DOHH2 (cell line): Measurements from ENCODE around the gene FLRT1.

Experiments used
- H3F3A ChIP-seq: fragments of 200-600 bp; sonication (generic), shearing (Covaris generic); 2 replicates; pipeline ENCODE4 v1.6.0; 2016; ENCODE audit warnings: antibody characterized with exemption, mild to moderate bottlenecking; ENCODE audit not compliant: control insufficient read depth, insufficient read depth
- H3K27ac ChIP-seq: fragments of 200-600 bp; sonication (generic); 2 replicates; pipeline ENCODE4 v1.5.1; 2014; ENCODE audit warnings: low read depth, mild to moderate bottlenecking, low read length, moderate library complexity
- H3K27me3 ChIP-seq: fragments of 200-600 bp; sonication (generic); 2 replicates; pipeline ENCODE4 v1.6.1; 2014; ENCODE audit warnings: mild to moderate bottlenecking, low read length, mixed read lengths; ENCODE audit not compliant: control insufficient read depth
- H3K36me3 ChIP-seq: fragments of 200-600 bp; sonication (generic); 2 replicates; pipeline ENCODE4 v1.6.1; 2014; ENCODE audit warnings: mild to moderate bottlenecking, low read length, moderate library complexity, mixed read lengths; ENCODE audit not compliant: control insufficient read depth
- H3K4me1 ChIP-seq: fragments of 200-600 bp; sonication (generic); 2 replicates; pipeline ENCODE4 v1.6.1; 2014; ENCODE audit warnings: mild to moderate bottlenecking, low read length, mixed read lengths; ENCODE audit not compliant: control insufficient read depth
- H3K4me2 ChIP-seq: fragments of 200-600 bp; sonication (generic); 2 replicates; pipeline ENCODE4 v1.6.0; 2014; ENCODE audit warnings: mild to moderate bottlenecking, low read length, moderate library complexity
- H3K4me3 ChIP-seq: fragments of 200-600 bp; sonication (generic); 2 replicates; pipeline ENCODE4 v1.5.1; 2014; ENCODE audit warnings: mild to moderate bottlenecking, low read length, mixed read lengths
- H3K79me2 ChIP-seq: fragments of 200-600 bp; sonication (generic); 2 replicates; pipeline ENCODE4 v1.6.1; 2014; ENCODE audit warnings: mild to moderate bottlenecking, low read length, mixed read lengths; ENCODE audit not compliant: control insufficient read depth
- H3K9me2 ChIP-seq: fragments of 200-600 bp; sonication (generic); replicated peaks from 2 replicates; pipeline ENCODE4 v1.6.1; 2014; ENCODE audit warnings: mild to moderate bottlenecking, low read length, mixed read lengths; ENCODE audit not compliant: control insufficient read depth
- H3K9me3 ChIP-seq: fragments of 200-600 bp; sonication (generic); 2 replicates; pipeline ENCODE4 v1.6.1; 2014; ENCODE audit warnings: antibody characterized with exemption, low read length, mixed read lengths; ENCODE audit not compliant: control insufficient read depth, insufficient read depth
- H4K20me1 ChIP-seq: fragments of 200-600 bp; sonication (generic); 2 replicates; pipeline ENCODE4 v1.6.0; 2014; ENCODE audit warnings: low read depth, mild to moderate bottlenecking, antibody characterized with exemption, low read length, moderate library complexity; ENCODE audit not compliant: control insufficient read depth, insufficient read depth
- CTCF ChIP-seq: fragments of 200-600 bp; sonication (generic); IDR thresholded peaks from one replicate; pipeline ENCODE4 v1.5.1; 2014; ENCODE audit warnings: antibody characterized with exemption, mild to moderate bottlenecking, low read depth, low read length; ENCODE audit not compliant: poor library complexity, severe bottlenecking
- EZH2phosphoT487 ChIP-seq: fragments of 200-600 bp; sonication (generic); IDR thresholded peaks from 2 replicates; pipeline ENCODE4 v1.6.1; 2017; ENCODE audit warnings: borderline replicate concordance, mild to moderate bottlenecking, antibody characterized with exemption, low read length, moderate library complexity, mixed read lengths

The FLRT1 gene

DNA sequence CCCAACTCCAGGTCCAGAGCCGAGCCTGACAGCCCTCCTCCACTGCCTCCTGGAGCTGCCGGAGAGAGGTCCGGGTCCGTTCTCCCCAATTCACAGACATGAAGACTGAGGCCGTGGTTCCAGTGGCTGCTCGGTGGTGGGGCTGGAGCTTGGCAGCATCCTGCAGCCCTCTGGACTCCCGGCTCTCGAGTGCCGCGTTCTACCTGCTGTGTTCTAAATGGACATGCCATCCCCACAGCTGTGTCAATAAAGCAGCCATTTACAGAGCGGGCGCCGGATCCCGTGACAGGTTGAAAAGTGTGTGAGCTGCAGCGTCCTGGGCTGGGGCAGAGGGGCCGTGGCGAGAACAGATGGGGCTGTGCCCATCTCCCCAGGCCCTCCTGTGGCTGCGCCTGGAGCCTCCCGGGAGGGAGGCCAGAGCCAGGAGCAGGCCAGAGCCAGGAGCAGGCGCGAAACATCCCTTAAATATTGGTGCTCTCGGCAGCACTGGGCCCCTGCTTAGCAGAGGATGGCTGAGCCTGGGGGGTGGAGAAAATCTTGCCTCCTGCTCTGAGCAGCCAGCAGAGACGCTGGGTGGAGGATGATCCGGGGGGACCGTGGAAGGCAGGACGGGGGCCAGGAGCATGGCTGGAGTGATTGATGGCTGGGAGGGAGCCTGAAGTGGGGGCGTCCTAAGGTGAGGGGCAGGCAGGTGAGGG lies 46.2 kb downstream of the FLRT1 start:
- Histone ChIP-seq H3K79me2 (no peaks in the 10 kb centered on the region), H3K4me2 (no peak overlapping the region), H4K20me1 (peaks cover 3% of the 10 kb centered on the region; the same call in 1 of the 2 replicates), H3K4me3 (no peak overlapping the region), H3K4me1 (no peaks in the 10 kb centered on the region), H3K9me2 (no peaks in the 10 kb centered on the region), H3K27ac (no peak overlapping the region), H3K36me3 (no peaks in the 10 kb centered on the region), H3F3A (no peaks in the 10 kb centered on the region), H3K27me3 (no peaks in the 10 kb centered on the region), H3K9me3 (no peaks in the 10 kb centered on the region)
- TF ChIP-seq CTCF (no peak), EZH2phosphoT487 (no peak)

DNA sequence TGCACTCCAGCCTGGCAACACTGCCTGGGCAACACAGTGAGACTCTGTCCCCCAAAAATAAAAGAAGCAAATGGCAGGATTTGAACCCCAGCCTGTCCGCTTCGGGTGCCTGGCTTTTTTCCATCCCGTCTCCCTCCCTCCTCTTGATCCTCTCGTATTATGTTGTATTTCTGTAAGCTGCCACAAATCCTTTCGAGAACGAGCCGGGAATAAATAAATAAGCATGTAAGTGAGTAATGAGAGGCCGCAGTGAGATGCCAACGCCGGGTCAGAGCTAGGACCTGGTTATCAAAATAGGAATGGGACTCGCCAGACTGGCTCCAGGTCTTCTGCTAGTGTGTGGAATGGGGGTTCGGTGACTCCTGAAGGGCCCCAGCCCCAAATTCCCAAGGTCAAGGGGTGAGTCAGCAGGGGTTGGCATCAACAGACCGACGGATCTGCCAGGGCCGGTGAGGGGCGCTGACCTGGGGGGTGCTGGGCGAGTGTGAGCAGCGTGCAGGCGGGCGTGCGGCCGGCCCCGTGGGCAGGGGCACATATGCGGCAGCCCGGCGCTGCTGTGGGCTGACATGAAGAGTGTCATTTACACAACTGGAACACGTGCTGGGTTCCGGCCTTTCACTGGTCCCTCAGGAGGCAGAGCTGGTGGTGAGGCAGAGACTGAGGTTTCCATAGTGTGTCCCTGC lies 47.8 kb downstream of the FLRT1 start:
- no peaks in the 10 kb centered on the region for H3F3A ChIP-seq
- no peaks in the 10 kb centered on the region for H3K9me2 ChIP-seq
- H3K27ac ChIP-seq = no peak overlapping the region
- H3K4me1 ChIP-seq = no peaks in the 10 kb centered on the region
- no peaks in the 10 kb centered on the region for H3K9me3 ChIP-seq
- H3K4me3 ChIP-seq = no peak overlapping the region
- H3K27me3 ChIP-seq = no peaks in the 10 kb centered on the region
- H3K79me2 ChIP-seq = no peaks in the 10 kb centered on the region
- no peaks in the 10 kb centered on the region for H3K36me3 ChIP-seq
- H4K20me1 ChIP-seq = peaks cover 3% of the 10 kb centered on the region; the same call in 1 of the 2 replicates
- TF ChIP-seq CTCF (no peak), EZH2phosphoT487 (no peak)
- H3K4me2 ChIP-seq = no peak overlapping the region

DNA sequence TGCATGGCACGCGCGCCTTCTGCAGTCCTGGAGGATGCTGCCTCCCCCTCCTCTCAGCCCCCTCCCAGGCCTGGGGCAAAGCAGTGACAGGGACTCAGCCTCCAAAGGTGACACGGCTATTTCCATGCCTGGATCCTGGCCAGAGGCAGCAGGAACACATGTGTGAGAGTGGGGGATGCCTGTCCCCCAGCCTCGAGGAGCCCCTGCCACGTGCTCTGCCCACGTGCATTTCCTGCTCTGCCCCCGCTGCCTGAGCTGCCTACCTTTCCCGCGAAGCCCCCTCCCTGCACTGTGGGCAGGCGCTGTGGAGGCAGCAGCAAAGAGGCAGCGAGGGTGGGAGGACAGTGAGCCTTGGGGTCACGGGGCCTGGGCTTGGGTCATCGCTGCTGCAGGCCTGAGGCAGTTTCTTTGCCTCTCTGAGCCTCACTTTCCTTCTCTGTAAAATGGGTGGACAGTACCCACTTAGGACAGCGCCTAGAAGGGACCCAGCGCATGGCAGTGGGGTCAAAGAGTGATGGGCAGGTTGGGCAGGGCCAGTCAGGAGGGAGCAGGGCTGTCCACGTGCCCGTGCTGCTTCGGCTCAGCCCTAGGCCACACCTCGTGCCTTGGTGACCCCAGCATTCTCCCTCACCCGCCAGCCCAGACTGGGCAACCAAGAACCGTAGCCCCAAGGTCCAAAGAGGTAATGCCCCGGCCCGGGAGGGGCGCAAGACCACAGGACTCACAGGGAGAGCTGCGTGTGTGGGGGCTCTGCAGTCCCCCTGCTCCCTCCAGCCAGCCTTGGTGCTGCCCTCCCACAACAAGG lies 48.6 kb downstream of the FLRT1 start:
- Histone ChIP-seq H3K4me3 (no peak overlapping the region), H3K36me3 (no peaks in the 10 kb centered on the region), H3K4me1 (no peaks in the 10 kb centered on the region), H3K27me3 (no peaks in the 10 kb centered on the region), H3K79me2 (no peaks in the 10 kb centered on the region), H3F3A (no peaks in the 10 kb centered on the region), H3K27ac (no peak overlapping the region), H4K20me1 (peaks cover 3% of the 10 kb centered on the region; the same call in 1 of the 2 replicates), H3K9me2 (no peaks in the 10 kb centered on the region), H3K4me2 (no peak overlapping the region), H3K9me3 (no peaks in the 10 kb centered on the region)
- TF ChIP-seq CTCF (no peak), EZH2phosphoT487 (no peak)
